ENCODE results near the gene KLHL2. TPM values are rescaled to one million over a fixed set of nuclear protein-coding genes. Genes with fewer than 3 reads are reported as not detected.

KLHL2 gene
- total RNA-seq, 1 experiment from 2014 or later: 20.1 TPM

DNA sequence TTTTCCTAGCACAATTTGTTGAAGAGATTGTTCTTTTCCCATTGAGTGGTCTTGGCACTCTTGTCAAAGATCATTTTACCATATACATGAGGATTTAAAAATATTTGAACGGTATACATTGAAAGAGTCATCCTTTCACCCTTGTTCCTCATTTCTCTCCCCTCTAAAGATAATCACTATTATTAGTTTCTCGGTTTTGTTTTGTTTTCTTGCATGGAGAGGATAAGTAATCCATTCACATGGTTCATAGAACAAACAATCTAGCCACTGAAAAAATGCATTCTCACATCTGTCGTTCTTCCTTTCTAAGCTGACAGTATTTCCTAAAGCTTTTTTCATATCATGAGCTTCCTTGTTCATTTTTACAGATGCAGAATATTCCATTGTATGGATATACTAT lies 80.9 kb downstream of the KLHL2 start:
- DNase-seq (ENCODE audit: low read depth): no peak

DNA sequence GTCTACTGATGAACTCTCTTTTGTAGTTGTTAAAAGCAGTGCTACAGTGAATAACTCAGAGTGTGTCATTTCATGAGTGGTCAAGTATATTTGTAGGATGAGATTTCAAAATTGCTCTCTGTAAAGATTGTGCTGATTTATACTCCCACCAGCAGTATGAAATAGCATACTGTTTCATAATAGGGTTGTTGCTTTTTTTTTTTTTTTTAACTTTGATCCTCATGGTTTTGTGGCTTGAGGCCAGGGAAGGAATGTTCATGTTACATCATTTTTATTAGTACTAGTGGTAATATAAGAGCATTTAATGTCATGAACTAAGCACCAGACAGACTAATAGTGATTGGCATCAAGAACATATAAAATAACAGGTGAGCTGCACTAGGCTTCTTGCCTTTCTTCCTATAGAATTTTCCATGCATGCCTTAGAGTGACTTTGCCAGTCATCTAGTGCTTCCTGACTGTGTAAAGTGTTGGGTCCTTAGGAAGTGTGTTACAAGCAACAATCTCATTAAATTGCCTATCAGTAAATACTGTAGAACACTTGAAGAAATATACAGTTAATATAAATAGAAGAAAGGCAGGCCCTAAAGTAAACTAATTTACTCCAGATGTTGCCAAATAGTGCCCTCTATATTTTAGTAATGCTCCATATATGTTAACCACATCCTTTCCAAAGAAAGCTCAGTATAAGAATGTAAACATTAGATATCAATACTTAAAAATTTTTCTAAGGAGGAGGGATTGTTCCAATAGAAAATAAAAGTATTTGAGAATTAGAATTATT lies 81.5 kb downstream of the KLHL2 start:
- peak; percentile 53 for DNase-seq (ENCODE audit: low read depth)

DNA sequence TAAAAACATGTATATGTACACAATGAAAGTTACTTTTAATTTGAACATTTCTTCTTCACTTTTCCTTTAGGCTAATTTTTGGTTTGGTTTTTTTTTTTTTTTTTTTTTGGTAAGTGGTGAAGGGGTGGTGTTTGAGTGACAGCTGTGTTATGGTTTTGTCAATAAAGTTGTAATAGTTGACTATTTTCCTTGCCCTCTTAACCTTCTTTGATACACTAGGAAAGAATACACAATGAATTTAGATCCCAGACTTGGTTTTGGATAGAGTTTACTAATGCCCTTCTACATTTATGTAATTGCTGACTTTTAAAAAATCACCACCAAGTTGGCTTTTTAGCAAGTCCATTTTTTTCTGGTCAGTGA lies 82.0 kb downstream of the KLHL2 start:
- DNase-seq (ENCODE audit: low read depth): no peak

DNA sequence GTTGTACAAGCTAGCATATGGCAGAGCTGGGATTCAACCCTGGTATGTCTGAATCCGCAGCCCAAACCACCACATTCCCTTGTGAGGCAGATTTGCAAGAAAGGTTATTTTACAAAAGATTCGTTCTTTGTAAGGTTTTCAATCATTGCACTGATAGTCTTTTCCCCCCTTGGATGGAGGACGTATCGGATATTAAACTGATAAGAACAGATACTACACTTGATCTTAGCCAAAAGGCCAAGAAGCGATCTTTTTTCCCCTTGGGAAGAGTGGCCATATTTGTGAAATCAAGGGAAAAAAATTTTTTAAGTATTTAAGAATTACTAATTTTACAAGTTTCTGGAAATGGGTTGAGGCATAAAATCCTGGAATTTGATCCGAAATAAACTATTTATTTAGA lies 85.7 kb downstream of the KLHL2 start:
- DNase-seq (ENCODE audit: low read depth): no peak

- no peak for DNase-seq (ENCODE audit: low read depth)
Measured at GRCh38 chr4:165293927-165294649, 86.7 kb downstream of the KLHL2 start.

DNA sequence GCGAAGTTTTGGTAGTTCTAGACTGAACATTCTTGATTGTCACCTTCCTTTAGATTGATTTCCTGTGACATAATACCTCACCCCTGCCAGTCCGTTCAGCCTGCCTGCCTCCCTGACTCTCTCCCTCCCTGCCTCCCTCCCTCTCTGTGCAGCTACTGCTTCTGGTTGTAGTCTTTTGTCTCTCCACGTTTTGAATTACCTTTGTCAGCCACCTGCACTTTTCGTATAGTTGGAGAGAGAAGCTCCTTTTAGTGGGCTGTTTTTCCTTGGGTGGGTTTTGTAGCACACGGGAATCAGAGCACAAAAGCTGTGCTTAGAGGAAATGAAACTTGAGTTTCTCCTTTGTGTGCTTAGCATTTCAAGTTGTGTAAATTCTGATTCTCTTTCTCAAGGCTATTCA lies 87.5 kb downstream of the KLHL2 start:
- DNase-seq (ENCODE audit: low read depth): no peak

DNA sequence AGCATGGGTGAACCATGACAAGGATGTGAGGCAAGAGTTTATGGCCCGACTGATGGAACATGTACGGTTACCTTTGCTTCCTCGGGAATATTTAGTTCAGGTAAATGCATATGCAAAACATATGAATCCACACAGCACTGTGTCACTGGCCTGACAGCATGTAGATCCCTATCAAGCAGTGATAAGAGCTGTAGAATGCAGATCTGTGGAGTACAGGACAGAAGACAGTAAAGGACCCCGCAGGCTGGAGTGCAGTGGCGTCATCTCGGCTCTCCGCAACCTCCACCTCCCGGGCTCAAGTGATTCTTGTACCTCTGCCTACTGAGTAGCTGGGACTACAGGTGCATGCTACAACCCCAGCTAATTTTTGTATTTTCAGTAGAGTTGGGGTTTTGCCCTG lies 90.3 kb downstream of the KLHL2 start:
- no peak for DNase-seq (ENCODE audit: low read depth)

GRCh38 chr4:165299399-165300060 lies 92.2 kb downstream of the KLHL2 start:
- DNase-seq (ENCODE audit: low read depth): no peak

DNA sequence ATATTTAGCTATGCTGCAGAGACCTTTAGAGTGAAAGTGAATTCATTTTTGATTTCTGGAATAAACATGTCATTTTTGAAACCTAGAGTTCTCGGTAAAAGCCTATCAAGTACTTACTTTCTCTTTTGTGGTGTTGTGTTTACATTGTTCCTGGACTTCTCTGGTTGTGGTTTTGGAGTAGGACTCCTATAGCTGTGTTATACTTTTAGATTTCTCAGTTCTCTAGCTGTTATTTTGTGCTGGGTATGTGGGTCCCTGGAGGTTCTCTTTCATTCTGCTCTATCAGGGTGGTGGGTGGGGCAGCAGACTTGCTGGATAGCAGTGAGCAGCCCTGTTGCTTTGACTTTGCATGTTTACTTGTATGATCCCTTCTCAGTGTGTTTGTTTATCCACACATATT lies 94.5 kb downstream of the KLHL2 start:
- DNase-seq (ENCODE audit: low read depth): peak; percentile 3

DNA sequence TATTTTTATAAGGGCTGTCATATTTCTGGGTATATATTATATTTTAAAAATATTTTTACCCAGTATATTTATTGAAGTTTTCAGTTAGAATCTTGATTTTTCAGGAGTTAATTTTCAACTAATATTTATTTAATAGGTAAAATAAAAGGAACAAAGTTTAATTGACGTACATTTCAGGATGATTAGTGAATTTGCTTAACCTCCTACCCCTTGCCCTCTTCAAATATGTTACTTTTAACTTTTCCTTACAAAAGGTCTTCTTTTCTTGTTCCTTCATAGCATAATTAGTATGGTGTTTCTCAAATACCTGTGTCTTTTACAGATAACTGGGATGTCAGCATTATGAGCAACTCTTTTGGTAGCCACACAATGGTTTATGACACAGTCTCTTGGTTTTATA lies 95.3 kb downstream of the KLHL2 start:
- DNase-seq (ENCODE audit: low read depth): no peak

GRCh38 chr4:165308166-165308565 lies 100.8 kb downstream of the KLHL2 start:
- no peak for DNase-seq (ENCODE audit: low read depth)

GRCh38 chr4:165308606-165309005 lies 101.2 kb downstream of the KLHL2 start:
- DNase-seq (ENCODE audit: low read depth): no peak

DNA sequence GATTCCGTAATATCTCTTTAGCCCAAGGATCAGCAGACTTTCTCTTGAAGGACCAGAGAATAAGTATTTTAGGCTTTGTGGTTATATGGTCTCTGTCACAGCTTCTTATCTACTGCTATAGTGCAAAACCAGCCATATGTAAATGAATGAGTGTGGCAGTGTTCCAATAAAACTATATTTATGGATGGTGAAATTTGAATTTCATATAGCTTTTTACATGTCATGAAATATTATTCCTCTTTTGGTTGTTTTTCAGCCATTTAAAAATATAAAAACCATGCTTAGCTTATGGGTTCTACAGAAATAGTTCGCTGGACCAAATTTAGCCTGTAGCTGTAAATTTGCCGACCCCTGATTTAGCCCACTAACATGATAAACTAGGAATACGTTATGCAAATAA lies 102.1 kb downstream of the KLHL2 start:
- no peak for DNase-seq (ENCODE audit: low read depth)

DNA sequence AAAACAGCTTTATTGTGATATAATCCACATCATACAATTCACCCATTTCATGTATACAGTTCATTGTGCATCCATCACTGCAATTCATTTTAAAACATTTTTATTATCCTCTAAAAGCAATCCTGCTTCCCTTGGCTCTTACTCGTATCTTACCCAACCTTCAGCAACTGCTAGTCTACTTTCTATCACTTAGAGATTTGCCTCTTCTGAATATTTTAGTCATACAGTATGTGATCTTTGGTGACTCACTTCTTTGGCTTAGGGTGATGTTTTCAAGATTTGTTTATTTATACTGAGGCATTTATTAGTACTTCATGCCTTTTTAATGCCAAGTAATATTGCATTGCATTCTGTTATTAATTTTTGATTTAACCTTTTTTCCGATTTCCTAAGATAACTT lies 105.1 kb downstream of the KLHL2 start:
- peak; percentile 36 for DNase-seq (ENCODE audit: low read depth)

GRCh38 chr4:165319030-165319429 lies 111.7 kb downstream of the KLHL2 start:
- no peak for DNase-seq (ENCODE audit: low read depth)

GRCh38 chr4:165319509-165319908 lies 112.1 kb downstream of the KLHL2 start:
- DNase-seq (ENCODE audit: low read depth): no peak

GRCh38 chr4:165324236-165324917 lies 117.0 kb downstream of the KLHL2 start:
- DNase-seq (ENCODE audit: low read depth): no peak

DNA sequence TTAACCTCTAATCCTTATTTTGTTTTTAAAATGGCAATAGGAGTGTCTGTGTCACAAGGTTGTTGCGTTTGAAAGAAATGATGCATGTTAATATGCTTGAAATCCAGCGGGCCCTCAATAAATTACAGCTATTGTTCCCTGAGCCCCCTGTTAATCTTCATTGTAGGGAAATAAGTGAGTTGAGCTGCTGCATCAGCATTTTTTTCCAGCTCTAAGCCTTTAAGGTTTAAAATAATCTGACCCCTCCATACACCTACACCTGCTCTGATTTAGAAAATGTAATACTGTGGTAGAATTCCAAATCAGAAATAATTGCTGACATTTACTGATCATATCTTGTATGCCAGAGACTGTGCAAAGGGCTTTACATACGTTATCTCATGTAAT lies 117.5 kb downstream of the KLHL2 start:
- no peak for DNase-seq (ENCODE audit: low read depth)

DNA sequence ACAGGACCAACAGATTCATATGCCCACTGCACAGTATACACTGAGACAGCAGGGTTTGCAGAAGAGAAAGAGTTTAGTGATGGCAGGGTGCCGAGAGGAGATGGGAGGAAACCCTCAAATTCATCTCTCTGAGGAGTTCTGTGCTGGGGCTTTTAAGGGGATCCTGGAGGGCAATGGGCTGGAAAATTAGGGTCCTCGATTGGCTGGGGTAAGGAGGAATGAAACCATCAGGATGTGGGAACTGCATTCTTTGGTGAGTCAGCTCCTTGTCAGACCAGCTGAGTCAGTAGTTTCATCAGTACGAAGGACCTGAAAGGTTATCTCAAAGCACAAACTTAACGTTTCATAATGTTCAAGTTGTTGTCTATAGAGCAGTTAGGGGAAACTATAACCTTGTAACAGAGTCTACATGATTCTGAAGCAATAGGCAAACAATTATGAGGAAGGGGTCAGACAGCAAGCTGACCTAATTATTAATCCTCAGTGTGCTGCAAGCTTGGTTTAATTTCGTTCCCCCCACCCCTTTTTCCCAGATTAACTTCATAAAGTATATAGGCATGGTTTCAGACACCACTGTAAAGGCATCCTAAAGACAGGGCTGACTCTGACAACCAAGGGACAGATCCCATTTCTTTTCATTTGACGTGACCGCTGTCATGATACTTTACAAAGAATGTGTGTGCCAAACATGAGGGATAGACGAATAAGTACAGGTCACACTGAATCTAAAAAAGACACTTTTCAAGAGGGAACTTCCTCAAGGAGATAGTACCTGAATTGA lies 118.6 kb downstream of the KLHL2 start:
- peak; percentile 98 for DNase-seq (ENCODE audit: low read depth)

- peak; percentile 32 for DNase-seq (ENCODE audit: low read depth)
Measured at GRCh38 chr4:165326831-165327210, 119.5 kb downstream of the KLHL2 start.

All from HT1080 (cell line).